Panc1 (cell line): Measurements from ENCODE around the gene ADAMTS1. TPM values are rescaled to one million over a fixed set of nuclear protein-coding genes. Genes with fewer than 3 reads are reported as not detected.

Experiments used
- ATAC-seq: fragments of 200-7000 bp; cut with Tn5 transposase; 2 replicates; pipeline ENCODE4 v1.9.1; 2020; ENCODE audit warnings: mild to moderate bottlenecking, moderate library complexity
- BruUV-seq: library from RNA; stranded (reverse); fragments of 400-500 nt; replicated peaks from 2 replicates; lab custom pipeline; 2021; lab: Mats Ljungman, UMichigan
- CTCF ChIA-PET: fragments of 300-600 bp; sonication (Branson Sonifier 250); formaldehyde crosslinking; loops from one replicate; lab custom pipeline; 2022; ENCODE audit warnings: antibody characterized with exemption; lab: Charles Lee
- POLR2A ChIA-PET: fragments of 300-600 bp; sonication (Branson Sonifier 250); formaldehyde crosslinking; loops from one replicate; lab custom pipeline; 2022; ENCODE audit warnings: antibody characterized with exemption; lab: Charles Lee
- DNase-seq: peaks from one replicate; pipeline ENCODE4 v3.0.0-alpha.2; 2010; ENCODE audit warnings: low read depth, low spot score
- H3K27ac ChIP-seq: 2 replicates; pipeline ENCODE4 v1.5.1; 2011; ENCODE audit warnings: mild to moderate bottlenecking, low read length, inconsistent platforms
- H3K27me3 ChIP-seq: fragments of 200-500 bp; sonication (Bioruptor generic); 2 replicates; pipeline ENCODE4 v1.6.0; 2014; ENCODE audit warnings: low read length, inconsistent platforms; ENCODE audit not compliant: control insufficient read depth, insufficient read depth
- H3K36me3 ChIP-seq: fragments of 200-500 bp; sonication (Bioruptor generic); 2 replicates; pipeline ENCODE4 v1.5.1; 2014; ENCODE audit warnings: inconsistent platforms, mild to moderate bottlenecking, low read length, moderate library complexity; ENCODE audit not compliant: control insufficient read depth, insufficient read depth
- H3K4me1 ChIP-seq: 2 replicates; pipeline ENCODE4 v1.5.1; 2011; ENCODE audit warnings: inconsistent platforms, mild to moderate bottlenecking, low read length, moderate library complexity; ENCODE audit not compliant: control insufficient read depth, insufficient read depth
- H3K4me3 ChIP-seq, 2 experiments: 2 replicates each; pipeline ENCODE4 v1.5.1; 2011 to 2012; ENCODE audit warnings: low read depth in 2 of 2, low read length in 2 of 2, mild to moderate bottlenecking in 2 of 2, inconsistent platforms in 1 of 2, moderate library complexity in 1 of 2
- H3K9me3 ChIP-seq: fragments of 200-500 bp; sonication (Bioruptor generic); 2 replicates; pipeline ENCODE4 v1.5.1; 2014; ENCODE audit warnings: low read depth, mild to moderate bottlenecking, inconsistent platforms, low read length, moderate library complexity; ENCODE audit not compliant: control insufficient read depth, insufficient read depth
- POLR2AphosphoS5 ChIP-seq: IDR thresholded peaks from 2 replicates; pipeline ENCODE4 v1.6.1; 2012; ENCODE audit warnings: mild to moderate bottlenecking, low read depth, low read length, moderate library complexity
- SIN3A ChIP-seq: IDR thresholded peaks from 2 replicates; pipeline ENCODE4 v1.6.1; 2012; ENCODE audit warnings: low read depth, mild to moderate bottlenecking, low read length, moderate library complexity, borderline replicate concordance; ENCODE audit not compliant: insufficient read depth
- TCF7L2 ChIP-seq: IDR thresholded peaks from 2 replicates; pipeline ENCODE4 v1.6.1; 2011; ENCODE audit warnings: mild to moderate bottlenecking, low read depth, low read length, inconsistent platforms
- in situ Hi-C: cut with HindIII; loops from 2 replicates; pipeline ENCODE4 v1.10.0; 2016; ENCODE audit warnings: low sequenced_read_pairs, low pct_unique_long_range_greater_than_20kb
- intact Hi-C: fragments of 100-400 bp; cut with micrococcal nuclease; formaldehyde crosslinking; loops from one replicate; pipeline ENCODE4 v1.10.0; 2022; ENCODE audit not compliant: unreplicated experiment
- total RNA-seq: library from RNA; stranded (reverse); gene quantifications from one replicate; pipeline ENCODE4 v1.2.1, GENCODE V29; 2021; ENCODE audit not compliant: unreplicated experiment
- TF ChIP-seq, protein P1 (sequence below): fragments of 450-650 bp; IDR thresholded peaks from 2 replicates; pipeline ENCODE4 v1.5.1; 2017; ENCODE audit warnings: mild to moderate bottlenecking
- TF ChIP-seq, protein P2 (sequence below), 2 experiments: IDR thresholded peaks; 2 replicates each; pipeline ENCODE4 v1.6.1; 2011 to 2012; ENCODE audit warnings: low read depth in 2 of 2, control low read depth in 1 of 2, low read length in 1 of 2, mild to moderate bottlenecking in 1 of 2, moderate library complexity in 1 of 2; ENCODE audit not compliant: insufficient read depth in 1 of 2

The ADAMTS1 gene
- total RNA-seq, 1 experiment from 2014 or later = 3.3 TPM

- no peak for DNase-seq
- H3K4me3 ChIP-seq = peak overlapping the region; percentile 48 to 67
- intact Hi-C loops = loop anchor here (5.0 kb wide), 1 partner anchor 1901 kb away; no protein-coding TSS in a partner anchor
Observed at GRCh38 chr21:26846036-26846931, 1.1 kb upstream of the ADAMTS1 start.

GRCh38 chr21:26845759-26846035, 488 bp upstream of the ADAMTS1 start:
- no TSS peak for BruUV-seq
- ChIA-PET CTCF (interaction anchor here (0.6 kb wide), 1 partner anchor 457 kb away, joined by 3 read pairs; no protein-coding TSS in a partner anchor), POLR2A (no interaction called here)
- TF ChIP-seq, protein P1, sequence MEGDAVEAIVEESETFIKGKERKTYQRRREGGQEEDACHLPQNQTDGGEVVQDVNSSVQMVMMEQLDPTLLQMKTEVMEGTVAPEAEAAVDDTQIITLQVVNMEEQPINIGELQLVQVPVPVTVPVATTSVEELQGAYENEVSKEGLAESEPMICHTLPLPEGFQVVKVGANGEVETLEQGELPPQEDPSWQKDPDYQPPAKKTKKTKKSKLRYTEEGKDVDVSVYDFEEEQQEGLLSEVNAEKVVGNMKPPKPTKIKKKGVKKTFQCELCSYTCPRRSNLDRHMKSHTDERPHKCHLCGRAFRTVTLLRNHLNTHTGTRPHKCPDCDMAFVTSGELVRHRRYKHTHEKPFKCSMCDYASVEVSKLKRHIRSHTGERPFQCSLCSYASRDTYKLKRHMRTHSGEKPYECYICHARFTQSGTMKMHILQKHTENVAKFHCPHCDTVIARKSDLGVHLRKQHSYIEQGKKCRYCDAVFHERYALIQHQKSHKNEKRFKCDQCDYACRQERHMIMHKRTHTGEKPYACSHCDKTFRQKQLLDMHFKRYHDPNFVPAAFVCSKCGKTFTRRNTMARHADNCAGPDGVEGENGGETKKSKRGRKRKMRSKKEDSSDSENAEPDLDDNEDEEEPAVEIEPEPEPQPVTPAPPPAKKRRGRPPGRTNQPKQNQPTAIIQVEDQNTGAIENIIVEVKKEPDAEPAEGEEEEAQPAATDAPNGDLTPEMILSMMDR = no peak
- TF ChIP-seq POLR2AphosphoS5 = no peak
- TF ChIP-seq, protein P2, sequence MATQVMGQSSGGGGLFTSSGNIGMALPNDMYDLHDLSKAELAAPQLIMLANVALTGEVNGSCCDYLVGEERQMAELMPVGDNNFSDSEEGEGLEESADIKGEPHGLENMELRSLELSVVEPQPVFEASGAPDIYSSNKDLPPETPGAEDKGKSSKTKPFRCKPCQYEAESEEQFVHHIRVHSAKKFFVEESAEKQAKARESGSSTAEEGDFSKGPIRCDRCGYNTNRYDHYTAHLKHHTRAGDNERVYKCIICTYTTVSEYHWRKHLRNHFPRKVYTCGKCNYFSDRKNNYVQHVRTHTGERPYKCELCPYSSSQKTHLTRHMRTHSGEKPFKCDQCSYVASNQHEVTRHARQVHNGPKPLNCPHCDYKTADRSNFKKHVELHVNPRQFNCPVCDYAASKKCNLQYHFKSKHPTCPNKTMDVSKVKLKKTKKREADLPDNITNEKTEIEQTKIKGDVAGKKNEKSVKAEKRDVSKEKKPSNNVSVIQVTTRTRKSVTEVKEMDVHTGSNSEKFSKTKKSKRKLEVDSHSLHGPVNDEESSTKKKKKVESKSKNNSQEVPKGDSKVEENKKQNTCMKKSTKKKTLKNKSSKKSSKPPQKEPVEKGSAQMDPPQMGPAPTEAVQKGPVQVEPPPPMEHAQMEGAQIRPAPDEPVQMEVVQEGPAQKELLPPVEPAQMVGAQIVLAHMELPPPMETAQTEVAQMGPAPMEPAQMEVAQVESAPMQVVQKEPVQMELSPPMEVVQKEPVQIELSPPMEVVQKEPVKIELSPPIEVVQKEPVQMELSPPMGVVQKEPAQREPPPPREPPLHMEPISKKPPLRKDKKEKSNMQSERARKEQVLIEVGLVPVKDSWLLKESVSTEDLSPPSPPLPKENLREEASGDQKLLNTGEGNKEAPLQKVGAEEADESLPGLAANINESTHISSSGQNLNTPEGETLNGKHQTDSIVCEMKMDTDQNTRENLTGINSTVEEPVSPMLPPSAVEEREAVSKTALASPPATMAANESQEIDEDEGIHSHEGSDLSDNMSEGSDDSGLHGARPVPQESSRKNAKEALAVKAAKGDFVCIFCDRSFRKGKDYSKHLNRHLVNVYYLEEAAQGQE (IDR thresholded peaks at IDR 0.05; ENCODE audit: insufficient read depth in 1 of 2, low read depth in 2 of 2, low read length in 1 of 2) = no peak
- TF ChIP-seq SIN3A = no peak
- no peak for TF ChIP-seq TCF7L2
- DNase-seq (no peak), ATAC-seq (peak; percentile 26)
- intact Hi-C loops = loop anchor here (5.0 kb wide), 1 partner anchor 1902 kb away; no protein-coding TSS in a partner anchor
- no peak overlapping the region for H3K27ac ChIP-seq
- H3K36me3 ChIP-seq = no peaks in the 10 kb centered on the region
- H3K4me1 ChIP-seq = no peaks in the 10 kb centered on the region; the same call in 1 of the 2 replicates
- peak overlapping the region; percentile 48 to 67 for H3K4me3 ChIP-seq
- H3K27me3 ChIP-seq = peaks cover 5% of the 10 kb centered on the region; the same call in 1 of the 2 replicates
- H3K9me3 ChIP-seq = no peaks in the 10 kb centered on the region
- in situ Hi-C loops = no loop called here

More at GRCh38 chr21:26846036-26846931, 1.1 kb upstream of the ADAMTS1 start:
- Histone ChIP-seq H3K27me3 (peaks cover 5% of the 10 kb centered on the region; the same call in 1 of the 2 replicates), H3K27ac (no peak overlapping the region), H3K4me1 (no peaks in the 10 kb centered on the region; the same call in 1 of the 2 replicates), H3K9me3 (no peaks in the 10 kb centered on the region), H3K36me3 (no peaks in the 10 kb centered on the region)
- in situ Hi-C loops = no loop called here
- ChIA-PET CTCF (interaction anchor here (0.6 kb wide), 2 partner anchors 12 to 457 kb away, joined by 3 read pairs; no protein-coding TSS in a partner anchor), POLR2A (no interaction called here)
- ATAC-seq = peak; percentile 60
- TF ChIP-seq TCF7L2 = no peak
- TF ChIP-seq SIN3A = no peak
- TF ChIP-seq POLR2AphosphoS5 = no peak
- TF ChIP-seq, protein P2 (IDR thresholded peaks at IDR 0.05; ENCODE audit: insufficient read depth in 1 of 2, low read depth in 2 of 2, low read length in 1 of 2) = no peak
- TF ChIP-seq, protein P1 = no peak; the same call in 1 of the 2 replicates
- no TSS peak for BruUV-seq
